Fibroblast of mammary gland (primary cell): Measurements from ENCODE around the gene ANKRD44.
A peak's percentile ranks its signal among the peaks of the same experiment; 100 is the strongest.
"Not testable (repeated sequence)": the region's sequence is repeated elsewhere in the genome, so short reads cannot be mapped to it uniquely, and the experiment has no call there.

Experiments used
- DNase-seq: peaks from one replicate; pipeline ENCODE4 v3.0.0-alpha.2; 2010; ENCODE audit warnings: low read depth
- H3K4me3 ChIP-seq: 2 replicates; pipeline ENCODE4 v1.5.1; 2011; ENCODE audit warnings: low read depth, mild to moderate bottlenecking, low read length, moderate library complexity; ENCODE audit not compliant: control insufficient read depth
- TF ChIP-seq, protein P1 (sequence below): conservative IDR thresholded peaks from 2 replicates; pipeline ENCODE4 v1.5.1; 2011; ENCODE audit warnings: low read depth, low read length, inconsistent platforms; ENCODE audit not compliant: control insufficient read depth, insufficient read depth

ANKRD44 gene

DNA sequence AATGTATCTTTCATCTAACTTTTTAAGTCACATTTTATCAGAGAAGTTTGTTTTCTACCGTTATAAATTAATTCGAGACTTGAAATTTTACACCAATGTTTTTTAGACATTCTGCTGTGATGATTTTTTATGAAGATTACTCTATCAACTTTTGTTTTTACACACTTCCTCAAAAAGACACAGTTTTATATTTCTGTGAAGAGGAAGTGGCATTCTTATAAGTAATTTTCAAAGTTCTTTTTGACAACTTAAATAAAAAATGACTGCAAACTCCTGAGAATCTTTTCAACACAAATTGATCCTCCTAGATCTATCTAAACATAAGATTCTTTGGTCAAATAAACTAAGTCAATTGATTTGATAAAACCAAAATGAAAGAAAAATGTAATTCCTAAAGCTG is 13.7 kb downstream of the ANKRD44 start:
- TF ChIP-seq, protein P1, sequence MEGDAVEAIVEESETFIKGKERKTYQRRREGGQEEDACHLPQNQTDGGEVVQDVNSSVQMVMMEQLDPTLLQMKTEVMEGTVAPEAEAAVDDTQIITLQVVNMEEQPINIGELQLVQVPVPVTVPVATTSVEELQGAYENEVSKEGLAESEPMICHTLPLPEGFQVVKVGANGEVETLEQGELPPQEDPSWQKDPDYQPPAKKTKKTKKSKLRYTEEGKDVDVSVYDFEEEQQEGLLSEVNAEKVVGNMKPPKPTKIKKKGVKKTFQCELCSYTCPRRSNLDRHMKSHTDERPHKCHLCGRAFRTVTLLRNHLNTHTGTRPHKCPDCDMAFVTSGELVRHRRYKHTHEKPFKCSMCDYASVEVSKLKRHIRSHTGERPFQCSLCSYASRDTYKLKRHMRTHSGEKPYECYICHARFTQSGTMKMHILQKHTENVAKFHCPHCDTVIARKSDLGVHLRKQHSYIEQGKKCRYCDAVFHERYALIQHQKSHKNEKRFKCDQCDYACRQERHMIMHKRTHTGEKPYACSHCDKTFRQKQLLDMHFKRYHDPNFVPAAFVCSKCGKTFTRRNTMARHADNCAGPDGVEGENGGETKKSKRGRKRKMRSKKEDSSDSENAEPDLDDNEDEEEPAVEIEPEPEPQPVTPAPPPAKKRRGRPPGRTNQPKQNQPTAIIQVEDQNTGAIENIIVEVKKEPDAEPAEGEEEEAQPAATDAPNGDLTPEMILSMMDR = no peak
- no peak for DNase-seq
- H3K4me3 ChIP-seq = no peak overlapping the region

DNA sequence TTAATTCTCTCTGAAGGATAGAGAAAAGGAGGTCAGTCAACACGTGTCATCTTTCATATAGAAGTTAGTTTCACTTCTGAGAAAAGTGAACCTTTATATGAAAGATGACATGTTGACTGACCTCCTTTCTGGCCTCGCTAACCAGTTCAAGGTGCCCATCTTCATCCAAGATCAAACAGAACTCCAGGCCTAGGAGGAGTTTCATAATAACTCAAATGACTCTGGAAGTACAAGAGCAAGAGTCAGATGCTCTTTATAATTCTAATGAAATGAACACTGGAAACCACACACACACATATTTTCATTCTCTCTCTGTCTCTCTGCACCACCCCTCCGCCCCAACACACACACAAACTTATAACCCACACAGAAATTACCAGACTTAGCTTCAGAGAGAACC is 16.3 kb downstream of the ANKRD44 start:
- no peak overlapping the region for H3K4me3 ChIP-seq

DNA sequence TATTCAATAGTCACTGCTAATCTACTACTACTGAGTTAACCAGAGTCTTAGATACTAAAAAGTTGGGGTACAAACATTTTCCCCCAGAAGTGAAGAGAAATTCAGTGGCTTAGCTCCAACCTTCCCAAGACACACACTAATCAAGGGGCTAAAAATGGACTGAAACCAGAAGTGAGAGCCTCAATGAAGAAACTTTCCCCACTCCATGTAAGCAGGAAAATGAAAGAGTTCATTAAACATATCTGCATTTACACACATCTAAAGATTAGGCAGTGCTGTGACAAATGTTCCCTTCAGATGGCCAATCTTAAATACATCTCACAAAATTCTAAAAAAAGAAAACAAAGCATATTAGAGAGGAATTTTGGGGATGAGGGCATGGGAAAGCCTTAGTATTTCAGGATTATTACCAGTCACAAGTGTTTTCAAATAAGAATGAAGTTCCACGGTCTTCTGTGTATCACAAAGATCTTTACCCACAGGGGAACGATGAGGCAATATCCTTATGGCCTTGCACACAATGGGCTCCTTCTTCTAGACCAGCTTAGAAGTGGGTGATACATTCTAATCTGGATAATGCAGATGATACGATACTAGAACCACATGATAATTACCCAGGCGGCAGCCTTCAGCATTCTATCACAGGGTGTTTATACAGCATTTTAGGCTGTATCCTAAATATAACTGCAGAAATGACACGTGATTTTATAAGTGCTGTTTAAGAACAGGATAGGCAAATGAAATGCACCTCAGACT is 17.1 kb downstream of the ANKRD44 start:
- no peak for DNase-seq
- TF ChIP-seq, protein P1 = no peak
- no peak overlapping the region for H3K4me3 ChIP-seq

More for the DNA sequence above, 16.3 kb downstream of the ANKRD44 start:
- TF ChIP-seq, protein P1 = no peak
- no peak for DNase-seq

DNA sequence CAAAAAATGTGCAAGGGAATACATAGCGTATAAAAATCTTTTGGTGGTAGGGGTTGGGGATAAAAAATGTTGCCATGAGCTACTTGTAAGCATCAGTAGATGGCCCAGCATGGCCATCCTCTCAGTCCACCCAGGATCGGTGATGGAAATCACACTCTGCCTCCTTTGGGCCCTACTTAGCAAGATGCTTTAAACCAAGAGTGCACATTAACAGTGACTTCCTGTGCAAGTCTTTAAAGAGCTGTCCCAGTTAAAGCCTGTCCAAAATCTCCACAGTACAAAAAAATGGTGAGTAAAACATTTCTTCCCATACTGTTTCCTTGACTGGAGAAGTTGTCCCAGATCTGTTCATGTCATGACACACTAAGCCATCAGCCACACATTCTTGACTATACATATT is 18.0 kb downstream of the ANKRD44 start:
- DNase-seq = no peak
- TF ChIP-seq, protein P1 = no peak
- H3K4me3 ChIP-seq = no peak overlapping the region

DNA sequence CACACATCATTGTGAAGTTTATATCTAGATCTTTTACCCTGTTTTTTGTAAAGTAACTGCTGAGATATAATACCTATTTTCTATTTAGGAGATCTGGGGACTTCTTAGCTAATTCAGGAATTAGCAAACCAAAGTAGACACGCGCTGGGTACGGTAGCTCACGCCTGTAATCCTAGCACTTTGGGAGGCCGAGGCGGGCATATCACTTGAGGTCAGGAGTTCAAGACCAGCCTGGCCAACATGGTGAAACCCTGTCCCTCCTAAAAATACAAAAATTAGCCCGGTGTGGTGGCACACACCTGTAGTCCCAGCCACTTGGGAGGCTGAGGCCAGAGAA is 23.0 kb downstream of the ANKRD44 start:
- H3K4me3 ChIP-seq, DNase-seq: not testable (repeated sequence)

DNA sequence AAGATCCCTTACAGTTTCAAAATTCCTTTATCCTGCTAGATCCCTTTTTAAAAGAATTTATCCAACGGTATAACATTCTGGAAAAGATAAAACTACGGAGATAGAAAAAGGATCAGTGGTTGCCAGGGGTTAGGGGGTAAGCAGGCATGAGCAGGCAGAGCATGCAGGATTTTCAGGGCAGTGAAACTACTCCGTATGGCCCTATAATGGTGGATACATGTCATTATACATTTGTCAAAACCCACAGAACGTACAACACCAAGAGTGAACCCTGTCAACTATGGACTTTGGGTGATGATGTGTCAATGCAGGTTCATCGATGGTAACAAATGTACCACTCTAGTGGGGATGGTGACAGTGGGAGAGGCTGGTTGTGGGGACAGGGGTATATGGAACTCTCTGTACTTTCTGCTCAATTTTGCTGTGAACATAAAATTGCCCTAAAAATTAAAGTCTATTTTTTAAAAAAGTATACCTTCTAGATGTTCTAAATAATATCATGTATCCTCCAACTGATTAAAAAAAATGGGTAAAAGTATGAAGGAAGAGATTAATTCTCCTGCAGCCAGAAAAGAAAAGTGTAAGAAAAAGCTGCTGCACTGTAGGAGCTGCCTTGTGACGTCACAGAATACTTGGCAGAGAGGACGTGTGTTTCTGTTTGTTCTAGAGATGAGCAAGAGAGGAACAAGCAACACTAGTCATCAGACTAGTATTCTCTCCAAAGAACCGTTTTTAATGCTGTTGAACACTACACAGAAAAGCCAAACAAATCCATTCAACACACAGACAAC is 23.6 kb downstream of the ANKRD44 start:
- no peak overlapping the region for H3K4me3 ChIP-seq
- peak; percentile 96 for DNase-seq
- TF ChIP-seq, protein P1 = no peak

DNA sequence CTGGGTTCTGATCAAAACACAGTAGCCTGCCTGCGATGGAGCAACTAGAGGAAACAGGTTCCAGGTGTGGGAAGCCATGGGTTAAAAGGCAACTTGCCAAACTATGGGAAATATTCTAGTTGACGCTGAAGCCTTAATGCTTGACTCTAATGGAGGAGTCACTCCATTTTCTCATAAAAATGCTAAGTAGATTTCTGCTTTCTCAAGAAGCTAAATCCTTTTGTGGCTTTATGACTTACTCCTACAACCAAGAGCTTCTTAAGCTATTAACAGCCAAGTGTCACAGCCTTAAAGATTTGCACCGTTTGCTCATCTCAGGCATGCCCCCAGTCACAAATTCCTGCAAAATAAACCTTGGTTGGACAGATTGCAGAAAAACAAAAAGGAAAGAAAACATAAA is 25.2 kb downstream of the ANKRD44 start:
- H3K4me3 ChIP-seq = no peak overlapping the region
- TF ChIP-seq, protein P1 = no peak
- DNase-seq = no peak
